CD4-positive, CD25-positive, alpha-beta regulatory T cell (primary cell): ENCODE results near the gene AASDHPPT. TPM values are rescaled to one million over a fixed set of nuclear protein-coding genes. Genes with fewer than 3 reads are reported as not detected.

Source experiments
- ATAC-seq, 2 donors: fragments of 150-1000 bp; cut with Tn5 transposase; one replicate each; pipeline ENCODE4 v1.10.0; 2021; ENCODE audit warnings: low read depth in 2 of 2, moderate number of reproducible peaks in 2 of 2, moderate library complexity in 1 of 2
- DNase-seq, 3 donors: peaks; one replicate each; pipeline versions ENCODE4 v3.0.0 to v3.0.0-alpha.2; 2012 to 2022; ENCODE audit warnings: mixed read lengths in 1 of 3
- H3K27ac ChIP-seq: one replicate; pipeline ENCODE4 v1.7.0; 2013; ENCODE audit warnings: mild to moderate bottlenecking, low read length; ENCODE audit not compliant: insufficient read depth, poor library complexity, severe bottlenecking
- H3K27me3 ChIP-seq: one replicate; pipeline ENCODE4 v1.7.0; 2013; ENCODE audit warnings: low read length; ENCODE audit not compliant: control insufficient read depth, insufficient read depth
- H3K36me3 ChIP-seq: one replicate; pipeline ENCODE4 v1.7.0; 2013; ENCODE audit warnings: mild to moderate bottlenecking, low read length, moderate library complexity; ENCODE audit not compliant: control insufficient read depth, insufficient read depth
- H3K4me1 ChIP-seq: 2 replicates; pipeline ENCODE4 v1.7.0; 2013; ENCODE audit warnings: mild to moderate bottlenecking, low read length; ENCODE audit not compliant: insufficient read depth, control insufficient read depth, poor library complexity, severe bottlenecking
- H3K4me3 ChIP-seq: one replicate; pipeline ENCODE4 v1.7.0; 2013; ENCODE audit warnings: low read depth, mild to moderate bottlenecking, low read length, moderate library complexity
- H3K9me3 ChIP-seq, 2 experiments: 1 replicate in 1 of 2; 2 replicates in 1 of 2; pipeline ENCODE4 v1.7.0; 2013; ENCODE audit warnings: low read length in 2 of 2, mild to moderate bottlenecking in 1 of 2, moderate library complexity in 1 of 2; ENCODE audit not compliant: control insufficient read depth in 2 of 2
- H3K27ac Mint-ChIP-seq, 3 donors: one replicate each; pipeline ENCODE4 v1.8.0; 2020 to 2022; ENCODE audit warnings: mild to moderate bottlenecking in 3 of 3, mixed read lengths in 3 of 3, moderate library complexity in 2 of 3
- H3K27me3 Mint-ChIP-seq: one replicate; pipeline ENCODE4 v1.8.0; 2022; ENCODE audit warnings: mild to moderate bottlenecking, mixed read lengths
- H3K36me3 Mint-ChIP-seq: one replicate; pipeline ENCODE4 v1.8.0; 2020; ENCODE audit warnings: mixed read lengths
- H3K4me1 Mint-ChIP-seq, 4 donors: one replicate each; pipeline ENCODE4 v1.8.0; 2020 to 2022; ENCODE audit warnings: mixed read lengths in 4 of 4, mild to moderate bottlenecking in 1 of 4
- H3K4me3 Mint-ChIP-seq, 4 donors: one replicate each; pipeline ENCODE4 v1.8.0; 2020 to 2022; ENCODE audit warnings: mild to moderate bottlenecking in 4 of 4, mixed read lengths in 4 of 4, moderate library complexity in 3 of 4
- H3K9me3 Mint-ChIP-seq, 7 donors: one replicate each; pipeline ENCODE4 v1.8.0; 2020 to 2022; ENCODE audit warnings: mixed read lengths in 7 of 7, mild to moderate bottlenecking in 3 of 7, moderate library complexity in 2 of 7
- polyA plus RNA-seq, 4 donors: library from polyadenylated mRNA; unstranded; fragments of 300-500 nt; fragmentation: Illumina TruSeq; gene quantifications; one replicate each; pipeline ENCODE4 v1.2.3, GENCODE V29; 2021
- total RNA-seq: library from RNA; stranded (reverse); gene quantifications from one replicate; pipeline ENCODE4 v1.2.3, GENCODE V29; 2022

Gene AASDHPPT
- total and polyA plus RNA-seq, 5 donors from 2014 or later = 21.8 to 54.2 (median 48.8) TPM

GRCh38 chr11:106087815-106088435, 10.5 kb downstream of the AASDHPPT start:
- H3K4me3 Mint-ChIP-seq = peak overlapping the region in 3 of 4 donors; percentile 13 to 60 (median 39)
- peak; percentile 21 to 60 (median 26) for DNase-seq
- no peaks in the 10 kb centered on the region for H3K9me3 ChIP-seq
- no peak overlapping the region for H3K27ac ChIP-seq
- peaks cover 4% of the 10 kb centered on the region for H3K36me3 Mint-ChIP-seq
- no peaks in the 10 kb centered on the region for H3K27me3 ChIP-seq
- no peaks in the 10 kb centered on the region for H3K9me3 Mint-ChIP-seq
- H3K27ac Mint-ChIP-seq = peak overlapping the region in 1 of 3 donors; percentile 10
- ATAC-seq = peak in 1 of 2 donors; percentile 67
- H3K4me3 ChIP-seq = peak overlapping the region; percentile 22
- peaks cover 29% of the 10 kb centered on the region for H3K4me1 ChIP-seq
- H3K27me3 Mint-ChIP-seq = no peaks in the 10 kb centered on the region
- peaks cover 30% of the 10 kb centered on the region for H3K36me3 ChIP-seq
- H3K4me1 Mint-ChIP-seq = peaks cover 44 to 66% (median 53%) of the 10 kb centered on the region in 4 donors

DNA sequence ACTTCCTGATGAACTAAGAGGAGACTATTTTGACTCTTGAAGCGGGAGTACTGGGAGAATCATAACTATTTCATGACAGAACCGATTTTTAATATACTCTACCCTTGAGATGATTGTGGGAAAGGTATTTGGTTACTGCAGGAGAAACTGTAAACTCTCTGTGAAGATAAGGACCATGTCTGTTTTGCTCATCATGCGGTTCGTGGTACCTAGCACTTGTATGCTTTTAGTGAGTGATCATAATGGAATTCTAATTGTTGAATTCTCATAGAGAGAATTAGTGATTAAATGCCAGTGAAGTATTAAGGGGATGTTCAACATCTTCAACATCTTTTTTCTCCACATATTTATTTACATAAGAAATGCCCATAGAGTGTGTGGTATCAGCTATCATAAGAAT, 11.4 kb downstream of the AASDHPPT start:
- H3K4me3 ChIP-seq = no peak overlapping the region
- H3K4me1 ChIP-seq = peaks cover 29% of the 10 kb centered on the region
- no peak overlapping the region for H3K4me3 Mint-ChIP-seq
- H3K27ac ChIP-seq = no peak overlapping the region
- no peaks in the 10 kb centered on the region for H3K9me3 Mint-ChIP-seq
- H3K27me3 Mint-ChIP-seq = no peaks in the 10 kb centered on the region
- no peaks in the 10 kb centered on the region for H3K9me3 ChIP-seq
- no peaks in the 10 kb centered on the region for H3K27me3 ChIP-seq
- H3K36me3 ChIP-seq = peaks cover 35% of the 10 kb centered on the region
- peaks cover 4% of the 10 kb centered on the region for H3K36me3 Mint-ChIP-seq
- peaks cover 39 to 60% (median 48%) of the 10 kb centered on the region in 4 donors for H3K4me1 Mint-ChIP-seq
- peak overlapping the region in 1 of 3 donors; percentile 31 for H3K27ac Mint-ChIP-seq
- DNase-seq (no peak), ATAC-seq (no peak)

DNA sequence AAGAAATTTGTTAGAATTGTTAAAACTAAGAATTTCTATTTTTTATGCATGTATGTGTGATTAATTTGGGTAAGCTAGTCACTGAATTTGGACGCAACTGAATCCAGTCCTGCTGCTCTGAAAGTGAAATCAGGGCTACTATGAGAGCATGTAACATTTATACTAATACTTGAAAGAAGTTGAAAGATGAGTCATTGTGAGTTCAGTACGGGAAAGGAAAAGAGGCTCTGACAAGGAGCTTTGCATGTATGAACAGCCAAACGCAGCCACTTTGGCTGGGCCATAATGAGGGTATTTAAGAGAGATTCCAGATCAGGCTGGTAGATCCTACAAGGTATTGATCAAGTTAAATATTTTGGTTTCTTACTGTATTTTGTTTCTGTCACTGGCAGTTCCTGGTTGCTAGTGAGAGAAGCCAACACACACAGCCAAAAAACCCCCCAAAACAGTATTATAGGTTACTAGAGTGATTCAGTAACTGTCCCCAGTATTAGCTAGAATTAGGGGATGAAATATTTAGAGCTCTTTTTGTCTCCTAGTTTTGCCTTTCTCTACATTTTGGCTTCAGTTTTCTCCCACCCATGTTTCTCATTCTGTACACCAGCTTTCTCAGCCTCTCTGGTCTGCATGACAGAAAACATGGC, 14.1 kb downstream of the AASDHPPT start:
- ATAC-seq (peak; percentile 50 to 52), DNase-seq (peak in 1 of 3 donors; percentile 49)
- Histone ChIP-seq H3K4me1 (peaks cover 16% of the 10 kb centered on the region), H3K36me3 (peaks cover 60% of the 10 kb centered on the region), H3K4me3 (no peak overlapping the region), H3K27me3 (no peaks in the 10 kb centered on the region), H3K27ac (no peak overlapping the region), H3K9me3 (no peaks in the 10 kb centered on the region)
- Mint-ChIP-seq H3K9me3 (no peaks in the 10 kb centered on the region), H3K4me1 (peaks cover 32 to 35% (median 34%) of the 10 kb centered on the region in 4 donors), H3K36me3 (peaks cover 18% of the 10 kb centered on the region), H3K27ac (peak overlapping the region in 2 of 3 donors; percentile 37 to 60), H3K4me3 (peak overlapping the region in 1 of 4 donors; percentile 24), H3K27me3 (no peaks in the 10 kb centered on the region)

DNA sequence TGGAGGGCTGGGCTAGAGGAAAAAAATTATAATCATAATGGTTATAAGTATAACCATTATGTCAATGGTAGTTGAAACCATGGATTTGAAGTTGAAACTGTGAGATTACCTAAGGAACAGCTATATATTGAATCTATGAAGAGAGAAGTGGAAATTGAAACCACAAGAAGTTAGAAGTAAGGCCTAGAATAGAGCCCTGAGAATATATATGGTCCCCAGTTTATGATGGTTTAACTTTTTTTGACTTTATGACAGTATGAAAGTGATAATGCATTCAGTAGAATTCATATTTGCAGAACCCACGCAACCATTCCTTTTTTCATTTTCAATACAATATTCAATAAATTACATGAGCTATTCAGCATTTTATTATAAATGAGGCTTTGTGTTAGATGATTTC, 15.0 kb downstream of the AASDHPPT start:
- Histone ChIP-seq H3K9me3 (no peaks in the 10 kb centered on the region), H3K27me3 (no peaks in the 10 kb centered on the region), H3K4me3 (no peak overlapping the region), H3K4me1 (peaks cover 8% of the 10 kb centered on the region), H3K27ac (peak overlapping the region; percentile 15), H3K36me3 (peaks cover 64% of the 10 kb centered on the region)
- peaks cover 27 to 29% (median 28%) of the 10 kb centered on the region in 4 donors for H3K4me1 Mint-ChIP-seq
- ATAC-seq (no peak), DNase-seq (no peak)
- no peak overlapping the region for H3K4me3 Mint-ChIP-seq
- peaks cover 24% of the 10 kb centered on the region for H3K36me3 Mint-ChIP-seq
- peak overlapping the region in 1 of 3 donors; percentile 37 for H3K27ac Mint-ChIP-seq
- no peaks in the 10 kb centered on the region for H3K27me3 Mint-ChIP-seq
- no peaks in the 10 kb centered on the region for H3K9me3 Mint-ChIP-seq

GRCh38 chr11:106098893-106099553, 21.6 kb downstream of the AASDHPPT start:
- Histone ChIP-seq H3K4me3 (no peak overlapping the region), H3K27me3 (no peaks in the 10 kb centered on the region), H3K27ac (no peak overlapping the region), H3K36me3 (peaks cover 41% of the 10 kb centered on the region), H3K4me1 (no peaks in the 10 kb centered on the region), H3K9me3 (no peaks in the 10 kb centered on the region)
- Mint-ChIP-seq H3K4me3 (no peak overlapping the region), H3K36me3 (peaks cover 27% of the 10 kb centered on the region), H3K4me1 (peaks cover 0 to 6% (median 0%) of the 10 kb centered on the region in 4 donors), H3K27ac (no peak overlapping the region), H3K9me3 (no peaks in the 10 kb centered on the region), H3K27me3 (no peaks in the 10 kb centered on the region)
- DNase-seq = no peak
- ATAC-seq = no peak

GRCh38 chr11:106101370-106101769, 23.9 kb downstream of the AASDHPPT start:
- H3K4me3 Mint-ChIP-seq = no peak overlapping the region
- no peaks in the 10 kb centered on the region for H3K27me3 Mint-ChIP-seq
- ATAC-seq = no peak
- Histone ChIP-seq H3K4me1 (no peaks in the 10 kb centered on the region), H3K36me3 (peaks cover 20% of the 10 kb centered on the region), H3K27ac (no peak overlapping the region), H3K9me3 (no peaks in the 10 kb centered on the region), H3K27me3 (no peaks in the 10 kb centered on the region), H3K4me3 (no peak overlapping the region)
- no peak for DNase-seq
- H3K27ac Mint-ChIP-seq = no peak overlapping the region
- no peaks in the 10 kb centered on the region for H3K9me3 Mint-ChIP-seq
- peaks cover 0 to 6% (median 0%) of the 10 kb centered on the region in 4 donors for H3K4me1 Mint-ChIP-seq
- H3K36me3 Mint-ChIP-seq = peaks cover 15% of the 10 kb centered on the region

GRCh38 chr11:106101819-106102218, 24.4 kb downstream of the AASDHPPT start:
- H3K36me3 ChIP-seq = peaks cover 15% of the 10 kb centered on the region
- no peak overlapping the region for H3K27ac ChIP-seq
- H3K4me3 ChIP-seq = no peak overlapping the region
- peaks cover 0 to 6% (median 0%) of the 10 kb centered on the region in 4 donors for H3K4me1 Mint-ChIP-seq
- no peak overlapping the region for H3K27ac Mint-ChIP-seq
- H3K36me3 Mint-ChIP-seq = peaks cover 11% of the 10 kb centered on the region
- no peaks in the 10 kb centered on the region for H3K27me3 ChIP-seq
- no peaks in the 10 kb centered on the region for H3K9me3 Mint-ChIP-seq
- DNase-seq (no peak), ATAC-seq (no peak)
- no peaks in the 10 kb centered on the region for H3K9me3 ChIP-seq
- no peaks in the 10 kb centered on the region for H3K27me3 Mint-ChIP-seq
- no peak overlapping the region for H3K4me3 Mint-ChIP-seq
- no peaks in the 10 kb centered on the region for H3K4me1 ChIP-seq
